Activated CD8-positive, alpha-beta memory T cell treated with anti-CD3 and anti-CD28 coated beads, Interleukin-2, amount 50 U/mL, for 48 hours (primary cell): ENCODE results near the gene WIPF3.
"Not testable (repeated sequence)": the region's sequence is repeated elsewhere in the genome, so short reads cannot be mapped to it uniquely, and the experiment has no call there.

Experiments
- DNase-seq: peaks from one replicate; pipeline ENCODE4 v3.0.0-alpha.2; 2020

WIPF3 gene

GRCh38 chr7:29957521-29958310 lies 151.4 kb downstream of the WIPF3 start:
- DNase-seq, result no peak

GRCh38 chr7:29958667-29959358 lies 152.5 kb downstream of the WIPF3 start:
- DNase-seq, result no peak

GRCh38 chr7:29961611-29962010 lies 155.3 kb downstream of the WIPF3 start:
- DNase-seq, result not testable (repeated sequence)

GRCh38 chr7:29962035-29962434 lies 155.7 kb downstream of the WIPF3 start:
- no peak for DNase-seq

GRCh38 chr7:29965030-29965429 lies 158.7 kb downstream of the WIPF3 start:
- no peak for DNase-seq
